Left ventricle myocardium inferior (tissue), 1 donor: ENCODE data around the gene MECP2. TPM values are rescaled to one million over a fixed set of nuclear protein-coding genes. Genes with fewer than 3 reads are reported as not detected.
A peak's percentile ranks its signal among the peaks of the same experiment; 100 is the strongest.
"Not testable (repeated sequence)": the region's sequence is repeated elsewhere in the genome, so short reads cannot be mapped to it uniquely, and the experiment has no call there.

Experiments
- DNase-seq: peaks from one replicate; pipeline ENCODE4 v3.0.0-alpha.2; 2020
- H3K27ac ChIP-seq: fragments of 200-600 bp; replicated peaks from 2 replicates; pipeline ENCODE4 v1.8.0; 2021
- H3K27me3 ChIP-seq: fragments of 200-600 bp; 2 replicates; pipeline ENCODE4 v1.8.0; 2021; ENCODE audit warnings: low read depth
- H3K36me3 ChIP-seq: fragments of 200-600 bp; 2 replicates; pipeline ENCODE4 v1.8.0; 2021
- H3K4me1 ChIP-seq: fragments of 200-600 bp; 2 replicates; pipeline ENCODE4 v1.8.0; 2021
- H3K4me3 ChIP-seq: fragments of 200-600 bp; 2 replicates; pipeline ENCODE4 v1.8.0; 2021; ENCODE audit warnings: mild to moderate bottlenecking, moderate library complexity
- H3K9me3 ChIP-seq: fragments of 200-600 bp; replicated peaks from 2 replicates; pipeline ENCODE4 v1.8.0; 2021
- CTCF ChIP-seq: fragments of 200-600 bp; IDR thresholded peaks from 2 replicates; pipeline ENCODE4 v1.8.0; 2021; ENCODE audit warnings: antibody characterized with exemption, mild to moderate bottlenecking, borderline replicate concordance
- intact Hi-C: fragments of 100-400 bp; cut with micrococcal nuclease; formaldehyde crosslinking; loops from one replicate; pipeline ENCODE4 v1.11.0; 2022
- long read RNA-seq: library from polyadenylated mRNA; unstranded; transcript quantifications from one replicate; pipeline ENCODE4 v2.0.0, GENCODE V29; 2021
- total RNA-seq: library from RNA; stranded (reverse); fragmentation: NEBNext Ultra II Directional; extraction: Animal tissue kit (Norgen Biotek cat#: 25700); gene quantifications from one replicate; pipeline ENCODE4 v1.2.1, GENCODE V29; 2021
- donor health status: DM: no; HTN: yes; CAD: no; lungs with severe emphysema.

MECP2 gene
- 28.3 TPM for total RNA-seq
- long read RNA-seq, full-length matches to known transcripts = 30 of 57 reads
- long read RNA-seq, partial matches to known transcripts = 0 of 57 reads
- long read RNA-seq, other reads (novel, unspliced or antisense) = 27 of 57 reads

DNA sequence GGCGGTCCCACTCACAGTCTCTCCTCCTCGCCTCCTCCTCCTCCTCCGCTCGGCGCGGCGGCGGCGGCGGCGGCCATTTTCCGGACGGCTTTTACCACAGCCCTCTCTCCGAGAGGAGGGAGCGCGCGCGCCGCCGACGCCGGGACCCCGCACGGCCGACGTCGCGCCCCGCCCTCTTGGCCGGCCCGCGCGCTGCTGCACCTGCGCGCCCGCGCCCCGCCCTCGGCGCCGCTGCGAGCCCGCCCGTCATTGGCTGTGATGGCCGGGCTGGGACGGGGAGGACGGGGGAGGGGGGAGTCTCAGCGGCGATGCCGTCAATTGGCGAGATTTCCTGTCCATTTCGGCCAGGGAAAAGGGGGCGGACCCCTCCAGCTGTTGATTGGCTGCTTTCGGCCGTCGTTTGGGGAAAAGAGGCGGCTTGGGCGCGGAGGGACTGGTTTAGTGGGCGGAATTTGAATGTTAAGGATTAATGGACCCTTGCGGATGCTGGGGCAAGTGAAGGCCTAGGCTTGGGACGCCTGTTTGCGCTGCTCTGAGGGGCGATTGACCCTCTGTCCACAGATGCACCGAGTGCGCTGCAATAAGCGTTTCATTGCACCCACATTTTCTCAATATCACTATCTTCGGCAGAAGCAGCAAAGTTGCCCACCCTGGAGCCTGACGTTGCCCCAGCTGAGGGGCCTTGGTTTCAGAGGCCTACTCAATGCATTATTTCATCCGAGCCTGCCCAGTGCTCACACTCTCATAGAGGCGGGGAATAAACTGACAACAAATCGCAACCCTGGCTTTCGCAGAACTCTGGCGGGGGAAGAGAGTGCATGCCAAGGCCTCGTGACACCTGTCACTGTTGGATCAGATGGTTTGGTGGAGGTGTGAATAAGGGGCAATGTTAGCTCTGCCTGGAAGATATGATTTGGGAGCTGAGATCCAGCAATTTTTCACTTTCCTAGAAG lies at the start of gene MECP2:
MECP2 (minus strand) TSS at position 129 of the 953 bp plus-strand sequence.
- intact Hi-C loops = no loop called here
- no peaks in the 10 kb centered on the region for H3K36me3 ChIP-seq
- no peak for TF ChIP-seq CTCF

GRCh38 chrX:154144010-154144409 lies 46.5 kb upstream of the MECP2 start, which contains the start of gene OPN1LW:
TSS of gene OPN1LW (plus strand) at chrX:154144243. CDS start at chrX:154144284, 41 bp downstream.
- DNase-seq, intact Hi-C loops: not testable (repeated sequence)

More for the DNA sequence above, at the start of gene MECP2:
- peak; percentile 90 for DNase-seq
- H3K4me1 ChIP-seq = peaks cover 40% of the 10 kb centered on the region
- peak within 1 kb of the TSS; percentile 79 for H3K4me3 ChIP-seq
- H3K27ac ChIP-seq = peak within 1 kb of the TSS; percentile 97
- H3K27me3 ChIP-seq = no peaks in the 10 kb centered on the region
- no peaks in the 10 kb centered on the region for H3K9me3 ChIP-seq

GRCh38 chrX:154142950-154143745 lies 45.6 kb upstream of the MECP2 start:
- Histone ChIP-seq H3K36me3 (no peaks in the 10 kb centered on the region), H3K27ac (no peak overlapping the region), H3K9me3 (no peaks in the 10 kb centered on the region), H3K4me3 (no peak overlapping the region), H3K4me1 (no peaks in the 10 kb centered on the region), H3K27me3 (no peaks in the 10 kb centered on the region)
- DNase-seq = no peak
- intact Hi-C loops = no loop called here
- no peak for TF ChIP-seq CTCF

More at GRCh38 chrX:154144010-154144409, 46.5 kb upstream of the MECP2 start, which contains the start of gene OPN1LW:
- H3K9me3 ChIP-seq, H3K4me3 ChIP-seq, H3K27me3 ChIP-seq, H3K36me3 ChIP-seq, H3K4me1 ChIP-seq, H3K27ac ChIP-seq: not testable (repeated sequence)

DNA sequence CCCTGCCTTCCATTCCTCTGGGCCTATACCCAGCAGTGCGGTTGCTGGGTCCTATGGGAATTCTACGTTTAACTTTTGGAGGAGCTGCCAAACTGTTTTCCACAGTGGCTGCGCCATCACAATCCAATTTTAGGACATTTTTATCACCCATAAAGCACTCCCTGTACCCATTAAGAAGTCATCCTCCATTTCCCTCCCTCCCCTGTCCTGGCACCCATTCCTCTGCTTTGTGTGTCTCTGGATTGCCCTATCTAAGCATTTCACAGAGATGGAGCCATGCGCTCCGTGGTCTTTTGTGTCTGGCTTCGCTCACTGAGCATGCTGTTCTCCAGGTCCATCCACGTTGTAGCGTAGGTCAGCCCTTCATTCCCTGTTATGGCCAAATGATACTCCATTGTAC lies 44.9 kb upstream of the MECP2 start:
- intact Hi-C loops = no loop called here
- no peak overlapping the region for H3K4me3 ChIP-seq
- H3K27ac ChIP-seq = no peak overlapping the region
- no peaks in the 10 kb centered on the region for H3K27me3 ChIP-seq
- no peaks in the 10 kb centered on the region for H3K9me3 ChIP-seq
- no peaks in the 10 kb centered on the region for H3K4me1 ChIP-seq
- TF ChIP-seq CTCF = no peak
- no peak for DNase-seq
- no peaks in the 10 kb centered on the region for H3K36me3 ChIP-seq

DNA sequence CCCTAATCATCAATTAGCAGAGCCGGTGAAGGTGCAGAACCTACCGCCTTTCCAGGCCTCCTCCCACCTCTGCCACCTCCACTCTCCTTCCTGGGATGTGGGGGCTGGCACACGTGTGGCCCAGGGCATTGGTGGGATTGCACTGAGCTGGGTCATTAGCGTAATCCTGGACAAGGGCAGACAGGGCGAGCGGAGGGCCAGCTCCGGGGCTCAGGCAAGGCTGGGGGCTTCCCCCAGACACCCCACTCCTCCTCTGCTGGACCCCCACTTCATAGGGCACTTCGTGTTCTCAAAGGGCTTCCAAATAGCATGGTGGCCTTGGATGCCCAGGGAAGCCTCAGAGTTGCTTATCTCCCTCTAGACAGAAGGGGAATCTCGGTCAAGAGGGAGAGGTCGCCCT lies 43.2 kb upstream of the MECP2 start:
- no peak for DNase-seq
- TF ChIP-seq CTCF = no peak
- intact Hi-C loops = no loop called here
- H3K4me1 ChIP-seq = peaks cover 8% of the 10 kb centered on the region
- H3K36me3 ChIP-seq = no peaks in the 10 kb centered on the region
- no peak overlapping the region for H3K4me3 ChIP-seq
- no peaks in the 10 kb centered on the region for H3K9me3 ChIP-seq
- H3K27me3 ChIP-seq = no peaks in the 10 kb centered on the region
- H3K27ac ChIP-seq = no peak overlapping the region
